SK-MEL-5 (cell line): ENCODE data around the gene ATG16L2. TPM values are rescaled to one million over a fixed set of nuclear protein-coding genes. Genes with fewer than 3 reads are reported as not detected.
"Not testable (repeated sequence)": the region's sequence is repeated elsewhere in the genome, so short reads cannot be mapped to it uniquely, and the experiment has no call there.

Experiments
- DNase-seq: peaks from one replicate; pipeline ENCODE4 v3.0.0-alpha.2; 2016; ENCODE audit warnings: low read depth, low spot score
- in situ Hi-C: cut with HindIII; loops from 2 replicates; pipeline ENCODE4 v1.10.0; 2016; ENCODE audit warnings: low sequenced_read_pairs, high pct_unique_total_duplicates, low pct_unique_long_range_greater_than_20kb
- small RNA-seq, 2 experiments: library from RNA; depleted of rRNA; stranded (forward); fragments of <200 nt; gene quantifications; one replicate each; pipeline ENCODE3, GENCODE V24; 2014
- total RNA-seq: library from RNA; depleted of rRNA; stranded (reverse); fragments of >200 nt; shearing (Covaris generic); gene quantifications from 2 replicates; pipeline ENCODE4 v1.2.3, GENCODE V29; 2014; rRNA removed

The ATG16L2 gene
- total RNA-seq, 1 experiment from 2014 or later = 4.6 TPM

DNA sequence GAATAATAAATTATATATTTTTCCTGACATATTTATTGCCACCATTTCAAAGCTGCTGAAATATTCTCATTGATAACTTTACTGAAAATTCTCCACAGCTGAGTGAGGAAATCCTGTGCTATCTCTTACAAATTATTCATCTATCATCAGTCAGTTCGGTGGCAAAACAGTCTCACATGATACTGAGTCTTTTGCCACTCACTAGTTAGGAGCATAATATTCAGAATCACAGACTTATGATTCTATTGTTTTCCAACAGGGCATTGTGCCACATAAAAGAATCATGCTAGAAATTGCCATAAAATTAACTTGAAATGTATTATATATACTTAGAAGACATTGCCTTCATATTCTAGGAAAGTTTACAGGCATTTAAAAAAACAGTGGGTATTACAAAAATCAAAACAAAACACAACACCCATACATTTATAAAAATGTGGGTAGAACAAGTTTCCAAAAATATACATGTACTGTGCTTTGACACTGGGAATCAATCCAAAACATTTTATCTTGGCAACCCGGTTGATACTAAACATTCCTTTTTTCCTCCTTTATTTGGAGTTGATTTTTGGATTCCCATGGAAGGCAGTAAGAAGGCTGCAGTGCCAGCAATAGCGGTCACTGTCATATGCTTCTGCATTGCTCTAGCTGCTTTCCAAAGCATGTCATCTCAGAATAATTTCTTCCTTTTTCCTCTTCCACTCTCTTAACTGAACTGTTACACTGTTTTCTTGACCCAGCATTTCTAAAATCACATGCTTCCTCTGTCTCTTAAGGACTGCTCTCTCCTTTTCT lies 42.5 kb downstream of the ATG16L2 start:
- peak; percentile 37 for DNase-seq
- in situ Hi-C loops = no loop called here

DNA sequence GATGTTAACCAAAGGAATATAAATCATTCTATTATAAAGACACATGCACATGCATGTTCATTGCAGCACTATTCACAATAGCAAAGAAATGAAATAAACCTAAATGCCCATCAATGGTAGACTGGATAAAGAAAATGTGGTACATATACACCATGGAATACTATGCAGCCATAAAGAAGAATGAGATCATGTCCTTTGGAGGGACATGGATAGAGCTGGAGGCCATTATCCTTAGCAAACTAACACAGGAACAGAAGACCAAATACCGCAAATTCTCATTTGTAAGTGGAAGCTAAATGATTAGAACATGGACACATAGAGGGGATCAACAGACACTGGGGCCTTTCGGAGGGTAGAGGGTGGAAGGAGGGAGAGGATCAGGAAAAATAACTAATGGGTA lies 44.1 kb downstream of the ATG16L2 start:
- in situ Hi-C loops, DNase-seq: not testable (repeated sequence)

- DNase-seq = no peak
- in situ Hi-C loops = no loop called here
Measured at GRCh38 chr11:72859126-72859525, 44.9 kb downstream of the ATG16L2 start.

- in situ Hi-C loops = no loop called here
- no peak for DNase-seq
Measured at GRCh38 chr11:72860010-72860409, 45.8 kb downstream of the ATG16L2 start.

- DNase-seq = no peak
- in situ Hi-C loops = no loop called here
Measured at GRCh38 chr11:72860592-72860991, 46.4 kb downstream of the ATG16L2 start.

GRCh38 chr11:72863091-72863490 lies 48.9 kb downstream of the ATG16L2 start:
- DNase-seq = no peak
- in situ Hi-C loops = no loop called here

DNA sequence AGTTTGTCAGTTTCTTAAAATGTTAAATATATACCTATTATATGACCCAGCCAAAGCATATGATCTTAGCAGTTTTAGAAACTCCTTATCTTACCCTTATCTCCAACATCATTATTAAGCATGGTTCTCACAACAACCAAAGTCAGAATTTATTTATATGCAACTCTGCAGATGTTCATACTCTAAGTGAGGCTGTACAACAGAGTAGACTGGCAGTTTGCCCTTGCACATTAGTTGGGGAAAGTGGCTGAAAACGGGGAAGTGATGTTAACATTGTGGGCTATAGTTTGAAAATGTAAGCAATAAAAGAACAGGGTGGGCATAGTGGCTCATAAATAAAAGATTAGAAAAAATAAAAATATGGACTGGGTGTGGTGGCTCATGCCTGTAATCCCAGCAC lies 49.7 kb downstream of the ATG16L2 start:
- in situ Hi-C loops = no loop called here
- DNase-seq = no peak

- DNase-seq = no peak
- in situ Hi-C loops = no loop called here
Measured at GRCh38 chr11:72864702-72865655, 50.8 kb downstream of the ATG16L2 start.

- in situ Hi-C loops = no loop called here
- DNase-seq = no peak
Measured at GRCh38 chr11:72867970-72868369, 53.8 kb downstream of the ATG16L2 start.

DNA sequence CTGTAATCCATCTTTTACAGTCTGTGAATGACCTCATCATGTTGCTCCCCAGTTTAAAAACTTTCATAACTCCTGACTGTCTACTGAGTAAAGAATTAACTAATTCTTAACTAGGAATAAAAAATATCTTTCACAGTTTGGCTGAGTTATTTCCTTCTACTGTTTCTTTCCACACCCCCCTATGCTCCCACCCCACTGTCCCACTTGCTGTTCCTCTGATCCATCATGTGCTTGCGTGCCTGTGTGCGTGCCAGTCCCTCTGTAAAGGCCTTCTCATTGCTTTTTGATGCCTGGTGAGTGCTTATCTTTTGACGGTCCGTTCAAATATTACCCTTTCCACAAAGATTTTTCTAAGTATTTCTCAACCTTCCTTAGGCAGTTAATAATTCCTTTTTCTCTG lies 55.6 kb downstream of the ATG16L2 start:
- in situ Hi-C loops = no loop called here

GRCh38 chr11:72871119-72871518 lies 56.9 kb downstream of the ATG16L2 start:
- DNase-seq = no peak
- in situ Hi-C loops = no loop called here

More for the DNA sequence above, 55.6 kb downstream of the ATG16L2 start:
- DNase-seq = no peak

- in situ Hi-C loops = no loop called here
- DNase-seq = no peak
Measured at GRCh38 chr11:72872012-72872411, 57.8 kb downstream of the ATG16L2 start.

DNA sequence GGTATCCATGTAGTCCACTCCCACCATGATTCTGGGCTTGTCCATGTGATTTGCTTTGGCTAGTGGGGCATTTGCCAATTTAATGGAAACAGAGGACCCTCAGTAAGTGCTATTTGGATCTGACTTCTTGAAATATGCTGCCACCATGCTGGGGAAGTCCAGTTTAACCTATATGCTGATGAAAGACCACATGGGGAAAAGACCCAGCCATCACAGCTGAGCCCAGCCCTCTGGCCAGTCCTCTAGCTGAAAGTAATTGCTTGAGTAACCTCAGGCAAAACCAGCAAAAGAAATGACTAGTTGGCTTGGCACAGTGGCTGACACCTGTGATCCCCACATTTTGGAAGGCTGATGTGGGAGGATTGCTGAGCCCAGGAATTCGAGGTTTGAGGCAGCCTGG lies 61.5 kb downstream of the ATG16L2 start:
- in situ Hi-C loops = no loop called here
- no peak for DNase-seq

GRCh38 chr11:72876147-72876546 lies 61.9 kb downstream of the ATG16L2 start:
- no peak for DNase-seq
- in situ Hi-C loops = no loop called here

Small RNAs within 50 kb of the gene (small RNA-seq; reads per million reads assigned to genes)
- 0 reads per million in 2 experiments for gene MIR4692
- 0 reads per million in 2 experiments for gene RF00019
- 0 reads per million in 2 experiments for gene RNU6-672P

Other genes starting within 250 kb of the ATG16L2 start
- 0.26 and 0.64 TPM in 2 replicates for gene PDE2A, start 140.0 kb upstream of the ATG16L2 start, total RNA-seq
- 57.4 and 59.2 TPM in 2 replicates for gene ARAP1, start 62.0 kb upstream of the ATG16L2 start, total RNA-seq
- gene STARD10, start 20.4 kb upstream of the ATG16L2 start, total RNA-seq = 62.8 and 65.4 TPM in 2 replicates